HepG2 (cell line): ENCODE measurements around the gene MTHFD2. TPM values are rescaled to one million over a fixed set of nuclear protein-coding genes. Genes with fewer than 3 reads are reported as not detected.

Source experiments
- CREB1 ChIP-seq, 2 experiments: fragments of 450-650 bp in 1 of 2; IDR thresholded peaks; 2 replicates each; pipeline ENCODE4 v1.6.1; 2016 to 2017; ENCODE audit warnings: control low read depth in 1 of 2, mild to moderate bottlenecking in 1 of 2, missing compliant biosample characterization in 1 of 2, missing genetic modification characterization in 1 of 2
- DNMT3B ChIP-seq: conservative IDR thresholded peaks from 2 replicates; pipeline ENCODE4 v1.6.1; 2016; ENCODE audit warnings: missing biosample characterization, control low read depth
- ETV6 ChIP-seq: sonication (generic); formaldehyde crosslinking; conservative IDR thresholded peaks from 2 replicates; pipeline ENCODE4 v1.4.0; 2020; ENCODE audit warnings: missing genetic modification reagents
- FOXK2 ChIP-seq: fragments of 450-650 bp; IDR thresholded peaks from 2 replicates; pipeline ENCODE4 v1.6.1; 2016
- HNF4G ChIP-seq, 2 experiments: sonication (generic) in 1 of 2; formaldehyde crosslinking in 1 of 2; IDR thresholded peaks; 2 replicates each; pipeline versions ENCODE4 v1.4.0 to v1.6.1; 2011 to 2020; ENCODE audit warnings: borderline replicate concordance in 2 of 2, low read depth in 2 of 2, mild to moderate bottlenecking in 2 of 2, low read length in 1 of 2, missing genetic modification reagents in 1 of 2, moderate library complexity in 1 of 2
- HNRNPL ChIP-seq: fragments of 200-400 bp; formaldehyde crosslinking; IDR thresholded peaks from 2 replicates; pipeline ENCODE4 v1.6.1; 2017; ENCODE audit warnings: mild to moderate bottlenecking, low read depth, low read length
- LRRFIP1 ChIP-seq: sonication (generic); formaldehyde crosslinking; conservative IDR thresholded peaks from 2 replicates; pipeline ENCODE4 v1.4.0; 2020; ENCODE audit warnings: missing genetic modification reagents
- MXI1 ChIP-seq: IDR thresholded peaks from 3 replicates; pipeline ENCODE4 v1.6.1; 2012; ENCODE audit warnings: low read depth, low read length, inconsistent platforms, borderline replicate concordance
- NFATC3 ChIP-seq: sonication (generic); formaldehyde crosslinking; IDR thresholded peaks from 2 replicates; pipeline ENCODE4 v1.5.1; 2020; ENCODE audit warnings: mild to moderate bottlenecking, missing genetic modification reagents
- RERE ChIP-seq: IDR thresholded peaks from 2 replicates; pipeline ENCODE4 v1.6.1; 2016; ENCODE audit warnings: low read depth, missing genetic modification reagents, missing compliant biosample characterization
- ZBTB2 ChIP-seq: sonication (generic); formaldehyde crosslinking; IDR thresholded peaks from 2 replicates; pipeline ENCODE4 v1.8.0; 2022; ENCODE audit warnings: low read depth, missing genetic modification reagents
- ZNF264 ChIP-seq: sonication (generic); formaldehyde crosslinking; IDR thresholded peaks from 2 replicates; pipeline ENCODE4 v1.4.0; 2020; ENCODE audit warnings: missing genetic modification reagents
- ZNF451 ChIP-seq: sonication (generic); formaldehyde crosslinking; IDR thresholded peaks from 2 replicates; pipeline ENCODE4 v1.5.0; 2020; ENCODE audit warnings: mild to moderate bottlenecking, missing genetic modification reagents
- ZXDC ChIP-seq: sonication (generic); formaldehyde crosslinking; IDR thresholded peaks from 2 replicates; pipeline ENCODE4 v1.5.0; 2020; ENCODE audit warnings: mild to moderate bottlenecking, missing genetic modification reagents
- polyA plus RNA-seq, 8 experiments: library from polyadenylated mRNA; depleted of rRNA in 3 of 8; stranded (reverse) in 7 of 8; unstranded in 1 of 8; fragments of >200 nt; fragmentation: Illumina TruSeq in 4 of 8; extraction: Trizol in 4 of 8; gene quantifications; 2 replicates each; pipeline versions ENCODE4 v1.2.1 to v1.2.3, GENCODE V29; 2011 to 2016; ENCODE audit warnings: low read depth in 4 of 8, missing spikeins in 1 of 8, mixed read lengths in 1 of 8; ENCODE audit not compliant: insufficient read depth in 1 of 8
- total RNA-seq, 5 experiments: library from RNA; depleted of rRNA; stranded (reverse); fragments of >200 nt; fragmentation: Illumina TruSeq; extraction: Trizol; gene quantifications; 2 replicates each; pipeline ENCODE4 v1.2.3, GENCODE V29; 2016; ENCODE audit warnings: low read depth in 1 of 5

Gene MTHFD2
- total and polyA plus RNA-seq, 2 of the 13 experiments (the other 11 are each of a cell fraction or from before 2014, with no cell fraction given), result 188 to 269 TPM

- TF ChIP-seq ZNF451 (CRISPR knock-in tag) (peak; percentile 19; the same call in 1 of the 2 replicates), ZBTB2 (CRISPR knock-in tag) (peak; percentile 80), MXI1 (peak; percentile 79; the same call in 2 of the 3 replicates), FOXK2 (no peak), LRRFIP1 (CRISPR knock-in tag) (no peak), ZXDC (CRISPR knock-in tag) (peak; percentile 90), HNF4G (IDR thresholded peaks at IDR 0.05; ENCODE audit: borderline replicate concordance, low read depth, low read length) (peak; percentile 34; the same call in 1 of the 2 replicates), HNF4G (CRISPR knock-in tag; IDR thresholded peaks at IDR 0.05; ENCODE audit: borderline replicate concordance, low read depth) (peak; percentile 71; the same call in 1 of the 2 replicates), DNMT3B (CRISPR knock-in tag) (0 out of 2 replicates have a peak, but pooled peaks have one; percentile 22), ETV6 (CRISPR knock-in tag) (peak; percentile 95), NFATC3 (CRISPR knock-in tag) (peak; percentile 53; the same call in 1 of the 2 replicates), CREB1 (IDR thresholded peaks at IDR 0.05) (peak; percentile 72), CREB1 (CRISPR knock-in tag; IDR thresholded peaks at IDR 0.05) (no peak), ZNF264 (no peak; the same call in 1 of the 2 replicates), RERE (CRISPR knock-in tag) (no peak; the same call in 1 of the 2 replicates), HNRNPL (peak; percentile 61)
Observed at GRCh38 chr2:74198461-74199274, at the start of gene MTHFD2 (continued).
